Iris pigment epithelial cell (primary cell): ENCODE results near the gene BACH2.
"Not testable (repeated sequence)": the region's sequence is repeated elsewhere in the genome, so short reads cannot be mapped to it uniquely, and the experiment has no call there.

Source experiments
- DNase-seq: peaks from one replicate; pipeline ENCODE4 v3.0.0-alpha.2; 2011; ENCODE audit warnings: low read depth

The BACH2 gene

DNA sequence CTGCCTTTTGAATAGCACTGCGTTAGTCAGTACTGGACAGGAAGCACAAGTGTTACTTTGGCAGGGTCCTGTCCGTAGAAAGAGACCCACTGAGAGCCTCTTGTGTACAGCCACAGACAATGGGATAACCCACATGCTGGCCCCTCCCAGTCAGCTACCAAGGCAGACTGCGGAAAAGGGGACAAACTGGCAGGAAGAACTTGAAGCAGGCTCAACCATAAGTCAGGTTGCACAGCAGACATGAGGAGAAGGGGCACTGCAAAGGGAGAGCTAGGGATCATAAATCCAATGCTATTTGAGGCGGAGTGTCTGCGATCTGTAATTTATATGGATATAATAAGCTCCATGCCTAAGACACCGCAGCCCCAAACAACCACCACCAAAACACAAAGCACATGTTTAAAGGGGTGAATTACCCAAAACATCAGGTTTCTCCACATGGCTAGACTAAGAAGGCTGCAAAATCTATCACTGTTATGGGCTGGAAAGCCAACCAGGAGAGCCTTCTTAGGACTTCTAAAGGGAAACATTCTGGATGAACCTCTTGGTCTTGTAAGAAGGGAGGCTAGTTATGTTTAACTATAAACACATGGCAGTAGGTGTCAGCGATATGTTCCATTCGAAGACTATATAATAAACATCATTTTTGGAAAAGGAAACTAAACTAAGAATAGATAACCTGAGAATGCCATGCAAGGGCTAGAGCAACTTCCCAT is 141.7 kb downstream of the BACH2 start:
- no peak for DNase-seq

DNA sequence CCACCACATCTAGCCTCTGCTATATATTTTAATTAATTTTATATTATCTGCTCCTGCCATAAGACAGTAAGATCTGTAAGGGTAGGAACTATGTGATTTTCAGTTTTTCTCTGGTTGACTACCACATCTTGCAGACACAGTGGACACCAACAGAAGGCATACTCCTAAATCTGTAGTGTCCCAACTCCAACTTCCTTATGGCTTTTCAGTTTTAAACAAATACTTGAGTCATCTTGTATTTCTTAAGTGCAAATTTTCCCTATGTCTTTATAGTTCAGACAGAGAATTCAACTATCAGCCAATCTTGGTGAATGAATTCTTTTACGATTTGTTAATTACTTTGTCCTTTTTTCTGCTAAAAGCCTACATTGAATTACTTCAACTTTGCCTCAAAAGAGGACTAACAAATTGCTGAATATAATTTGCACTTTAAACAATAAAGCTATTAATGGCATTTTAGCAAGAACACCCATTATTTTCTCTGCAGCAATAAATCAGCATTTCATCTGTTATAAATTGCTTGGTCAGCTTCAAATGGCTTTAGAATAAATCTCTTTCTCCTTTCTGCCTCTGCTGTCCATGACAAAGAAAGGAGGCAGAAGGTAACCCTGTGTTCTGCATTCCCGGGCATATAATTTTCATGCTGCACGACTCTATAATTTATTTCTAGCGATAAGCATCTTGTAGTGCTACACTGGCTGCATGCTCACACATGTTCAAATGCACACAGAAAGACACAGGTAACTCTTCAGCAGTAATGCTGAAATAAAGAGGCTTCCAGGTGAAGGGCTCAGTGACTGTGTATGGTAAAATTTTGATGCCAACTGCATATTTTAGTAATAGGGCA is 144.8 kb downstream of the BACH2 start:
- DNase-seq: no peak

DNA sequence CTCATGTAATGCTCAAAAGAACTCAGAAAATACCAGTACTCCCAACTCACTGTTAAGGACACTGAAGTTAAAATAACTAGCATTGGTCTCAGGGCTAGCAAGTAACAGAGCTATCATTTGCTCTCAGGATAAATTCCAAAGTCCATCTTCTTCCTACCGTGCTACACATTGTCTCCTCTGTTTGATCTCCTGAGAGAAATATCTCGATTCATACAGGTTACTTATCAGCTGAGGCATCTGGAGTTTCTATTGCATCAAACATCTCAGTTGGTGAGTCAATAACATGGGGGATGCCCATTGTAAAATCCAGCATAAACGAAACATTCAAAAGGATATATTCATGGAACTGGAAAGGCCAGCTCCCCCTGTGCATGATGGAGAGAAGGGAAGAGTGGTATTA is 147.4 kb downstream of the BACH2 start:
- DNase-seq: no peak

DNA sequence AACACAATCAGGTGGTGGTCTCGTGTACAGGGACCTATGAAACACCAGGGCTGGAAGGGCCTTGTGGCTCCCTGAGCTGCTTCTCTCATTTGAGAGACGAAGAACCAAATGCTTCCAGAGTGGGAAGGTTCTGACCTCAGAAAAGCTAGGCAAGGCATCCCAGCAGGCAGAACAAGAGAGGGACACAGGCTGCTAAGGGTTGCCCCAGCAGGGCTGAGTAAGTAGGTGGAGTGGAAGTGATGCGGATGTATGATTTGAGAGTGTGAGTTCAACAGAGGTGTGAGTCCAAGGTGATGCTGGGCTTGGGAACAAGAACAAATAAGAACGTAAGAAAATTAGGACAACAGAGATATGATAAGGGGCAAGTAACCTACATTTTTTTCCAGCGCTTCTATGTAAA is 147.8 kb downstream of the BACH2 start:
- DNase-seq: no peak

DNA sequence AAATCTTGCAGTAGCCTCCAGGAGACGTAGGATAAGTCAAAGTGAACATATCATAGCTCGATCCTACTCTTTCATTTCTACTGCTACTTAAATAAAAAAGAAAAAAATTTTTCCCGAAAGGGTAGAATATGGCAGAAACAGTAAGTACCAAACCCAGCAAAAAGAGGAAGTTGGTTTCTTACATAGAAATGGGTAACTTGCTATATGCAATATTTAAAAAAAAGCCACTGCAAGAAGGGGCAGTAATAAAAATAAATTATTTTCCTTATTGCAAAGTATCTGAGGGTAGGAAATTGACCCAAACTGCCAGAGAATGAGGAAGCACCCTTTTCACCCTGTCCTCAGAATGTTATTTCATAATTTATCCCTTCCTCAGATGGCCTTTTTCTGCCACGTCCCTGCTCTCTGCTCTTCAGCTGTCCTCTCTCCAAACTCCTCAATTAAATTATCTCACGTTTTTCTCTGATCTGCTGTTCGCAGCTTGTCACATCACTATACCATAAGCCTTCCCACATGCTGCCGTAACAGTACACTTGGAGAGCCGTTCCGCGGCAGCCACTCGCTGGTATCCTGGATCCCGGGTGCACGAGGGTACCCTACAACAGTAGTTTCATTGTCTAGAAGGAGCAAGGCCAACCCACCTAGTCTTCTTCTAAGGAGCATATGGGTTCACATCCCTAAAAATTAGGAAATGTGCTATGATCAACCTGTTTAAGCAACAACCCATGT is 149.6 kb downstream of the BACH2 start:
- no peak for DNase-seq

DNA sequence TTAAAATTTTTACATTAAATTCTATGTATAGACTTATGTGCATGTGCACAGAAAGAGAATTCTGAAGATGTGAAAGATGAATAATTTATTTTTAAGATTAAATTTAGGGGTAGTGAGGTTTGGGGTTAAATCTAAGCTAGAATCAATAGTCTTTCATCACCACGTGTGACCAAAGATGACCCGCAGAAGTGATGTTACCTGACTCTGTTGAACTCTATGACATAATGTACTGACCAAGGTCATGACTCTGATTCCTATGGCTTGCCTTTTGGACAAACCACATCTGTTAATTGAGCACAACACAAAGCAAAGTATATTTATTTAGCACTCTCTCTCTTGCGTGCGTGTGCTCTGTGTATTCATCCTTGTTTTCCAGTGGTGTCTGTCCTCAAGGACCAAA is 150.6 kb downstream of the BACH2 start:
- no peak for DNase-seq

DNA sequence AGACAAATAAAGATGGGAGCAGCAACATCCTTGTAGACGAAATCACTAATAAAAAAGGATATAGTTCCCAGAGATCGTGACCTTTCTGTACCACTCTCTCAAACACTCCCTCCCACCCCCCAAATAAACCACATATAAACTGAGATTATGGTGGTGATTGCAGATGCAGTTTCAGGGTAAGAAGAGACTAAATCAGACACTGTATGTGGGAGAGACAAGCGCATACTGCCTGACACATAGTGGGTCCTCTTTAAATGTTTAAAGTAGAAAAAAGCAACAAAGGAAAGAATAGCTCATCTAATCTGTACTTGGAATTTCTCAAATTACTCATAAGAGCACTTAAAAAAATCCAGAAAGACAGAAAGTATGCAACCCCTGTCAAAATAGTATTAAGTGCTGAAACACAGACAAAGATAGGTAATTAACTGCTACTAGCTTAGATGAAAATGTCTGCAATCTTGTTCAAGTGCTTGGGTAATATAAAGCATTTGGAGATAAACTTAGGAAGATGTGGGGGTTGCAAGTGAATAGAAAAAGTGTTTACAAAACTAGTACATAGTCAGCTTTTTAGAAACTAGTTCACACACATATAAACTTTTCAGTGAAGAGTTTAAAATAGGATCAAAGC is 151.6 kb downstream of the BACH2 start:
- no peak for DNase-seq

DNA sequence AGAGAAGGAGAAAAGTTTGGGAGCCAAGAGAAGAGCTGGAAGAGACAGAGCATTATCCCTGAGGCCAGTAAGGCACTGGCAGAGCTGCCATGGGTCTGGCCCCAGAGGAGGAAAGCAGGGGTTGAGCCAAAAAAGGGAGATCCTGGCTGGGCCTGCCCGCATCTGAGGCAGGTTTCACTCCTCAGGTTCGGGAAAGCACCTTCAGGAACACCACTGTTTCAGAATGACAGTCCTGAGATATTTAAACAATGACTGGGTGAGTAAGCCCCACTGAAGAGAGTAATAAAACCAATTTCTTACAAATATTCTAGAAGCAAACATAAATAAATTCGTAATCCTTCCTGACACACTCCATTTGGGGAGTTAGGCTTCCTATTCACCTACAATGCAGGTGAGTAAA is 152.2 kb downstream of the BACH2 start:
- DNase-seq: no peak

DNA sequence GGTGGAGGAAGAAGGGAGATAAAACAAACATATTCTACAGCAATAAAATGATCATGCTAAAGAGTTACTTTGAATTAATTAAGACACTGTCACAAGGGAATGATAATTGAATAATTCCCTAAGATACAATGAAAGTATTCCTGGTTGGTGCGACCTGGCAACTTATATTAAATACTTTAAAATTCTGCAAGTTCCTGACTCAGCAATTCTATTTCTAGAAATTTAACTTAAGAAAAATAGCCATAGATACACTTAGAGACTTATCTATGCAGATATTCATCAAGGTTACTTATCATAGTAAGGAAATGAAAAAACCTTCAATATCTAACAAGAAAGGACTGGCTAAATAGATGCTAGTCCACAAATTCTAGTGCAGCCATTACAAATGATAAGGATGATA is 156.0 kb downstream of the BACH2 start:
- no peak for DNase-seq

DNA sequence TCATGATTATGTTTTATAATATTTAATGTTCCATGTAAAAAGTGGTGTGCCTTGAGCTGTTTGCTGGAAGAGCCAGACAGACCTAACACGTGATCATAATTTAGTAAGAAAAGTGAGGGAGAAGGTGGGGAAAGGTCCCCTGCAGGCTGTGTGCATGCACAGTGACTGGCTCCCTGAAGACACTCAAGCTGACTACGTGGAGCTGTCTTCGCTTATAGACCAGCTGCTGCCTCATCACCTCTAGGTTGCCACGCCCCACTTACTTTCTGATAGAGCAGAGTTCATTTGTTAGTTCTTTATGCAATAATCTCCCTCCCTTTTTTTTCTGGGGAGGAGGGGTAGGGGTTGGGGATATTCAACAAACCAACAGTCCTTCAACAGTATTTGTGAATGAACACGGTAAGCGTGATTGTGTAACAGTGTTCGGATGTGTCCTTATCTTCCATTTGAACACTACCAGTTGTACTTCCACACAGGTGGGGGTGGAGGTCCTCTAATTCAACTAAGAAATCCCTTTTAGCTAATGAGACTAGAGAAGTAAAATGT is 157.3 kb downstream of the BACH2 start:
- DNase-seq: no peak

DNA sequence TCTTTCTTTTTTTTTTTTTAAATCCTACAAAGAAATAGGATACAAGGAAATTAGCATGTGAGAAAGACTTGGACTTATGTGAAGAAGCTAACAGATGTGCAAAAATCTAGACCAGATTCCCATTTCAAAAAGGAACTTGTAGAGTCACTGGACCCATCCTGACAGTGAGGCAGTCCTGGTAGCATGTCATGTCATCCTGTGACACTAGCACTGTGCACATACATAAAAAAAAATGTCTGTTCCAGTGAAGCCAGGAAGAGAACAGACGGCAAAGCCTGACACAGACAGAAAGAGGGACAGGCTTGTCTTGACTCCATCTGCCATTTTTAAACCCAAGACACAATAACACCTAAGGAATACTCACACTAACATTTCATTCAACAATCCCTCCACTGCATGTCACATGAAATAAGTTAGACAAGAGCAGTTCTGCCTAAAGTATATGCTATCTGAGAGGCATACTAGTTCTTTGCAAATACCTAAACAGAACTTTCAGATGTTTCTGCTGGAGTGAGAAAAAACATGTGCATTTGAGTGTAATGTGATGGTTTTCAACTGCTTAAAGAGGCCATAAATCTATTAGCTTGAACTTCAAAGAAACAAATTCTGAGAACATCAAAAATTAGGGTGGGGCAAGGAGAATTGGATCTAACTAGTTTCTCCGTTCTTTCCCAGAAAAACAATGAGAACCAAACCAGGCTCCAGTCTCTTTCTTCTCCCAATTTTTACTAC is 159.6 kb downstream of the BACH2 start:
- DNase-seq: no peak

DNA sequence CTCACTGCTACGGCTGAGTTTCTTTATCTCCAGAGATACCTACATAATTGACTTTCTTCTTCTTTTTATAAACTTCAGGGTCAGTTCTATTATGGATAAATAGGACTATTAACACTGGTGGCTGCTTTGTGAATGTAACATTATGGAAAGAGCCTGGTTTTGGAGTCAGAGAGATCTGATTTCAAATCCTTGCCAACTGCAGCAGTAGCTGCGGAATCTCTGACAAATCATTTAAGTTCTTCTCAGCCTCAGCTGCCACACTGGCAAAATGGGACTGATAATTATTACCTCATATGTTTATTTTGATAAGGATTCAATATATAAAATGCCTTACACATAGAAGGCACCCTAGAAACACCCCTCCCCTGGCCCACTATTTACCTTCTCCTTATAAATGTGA is 160.5 kb downstream of the BACH2 start:
- peak; percentile 14 for DNase-seq

DNA sequence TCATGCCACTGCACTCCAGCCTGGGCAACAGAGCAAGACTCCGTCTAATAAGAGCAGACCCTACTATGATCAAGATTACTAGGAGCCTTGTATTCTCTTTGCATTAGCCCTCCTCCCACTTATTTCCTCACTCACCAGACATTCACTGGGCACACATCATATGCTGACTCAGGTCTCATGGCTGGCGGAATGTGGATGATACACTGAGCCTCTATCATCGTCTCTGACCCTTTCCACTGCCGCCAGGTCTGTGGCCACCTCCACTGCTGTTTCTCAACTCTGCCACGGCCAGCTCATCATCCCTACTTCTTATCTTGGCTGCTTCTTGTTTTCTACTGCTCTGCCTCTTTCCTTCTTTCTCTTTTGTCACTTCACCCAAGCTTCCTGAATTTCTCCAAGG is 161.0 kb downstream of the BACH2 start:
- DNase-seq: peak; percentile 86

DNA sequence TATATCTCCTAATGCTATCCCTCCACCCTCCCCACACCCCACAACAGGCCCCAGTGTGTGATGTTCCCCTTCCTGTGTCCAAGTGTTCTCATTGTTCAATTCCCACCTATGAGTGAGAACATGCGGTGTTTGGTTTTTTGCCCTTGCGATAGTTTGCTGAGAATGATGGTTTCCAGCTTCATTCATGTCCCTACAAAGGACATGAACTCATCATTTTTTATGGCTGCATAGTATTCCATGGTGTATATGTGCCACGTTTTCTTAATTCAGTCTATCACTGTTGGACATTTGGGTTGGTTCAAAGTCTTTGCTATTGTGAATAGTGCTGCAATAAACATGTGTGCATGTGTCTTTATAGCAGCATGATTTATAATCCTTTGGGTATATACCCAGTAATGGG is 163.0 kb downstream of the BACH2 start:
- not testable (repeated sequence) for DNase-seq

DNA sequence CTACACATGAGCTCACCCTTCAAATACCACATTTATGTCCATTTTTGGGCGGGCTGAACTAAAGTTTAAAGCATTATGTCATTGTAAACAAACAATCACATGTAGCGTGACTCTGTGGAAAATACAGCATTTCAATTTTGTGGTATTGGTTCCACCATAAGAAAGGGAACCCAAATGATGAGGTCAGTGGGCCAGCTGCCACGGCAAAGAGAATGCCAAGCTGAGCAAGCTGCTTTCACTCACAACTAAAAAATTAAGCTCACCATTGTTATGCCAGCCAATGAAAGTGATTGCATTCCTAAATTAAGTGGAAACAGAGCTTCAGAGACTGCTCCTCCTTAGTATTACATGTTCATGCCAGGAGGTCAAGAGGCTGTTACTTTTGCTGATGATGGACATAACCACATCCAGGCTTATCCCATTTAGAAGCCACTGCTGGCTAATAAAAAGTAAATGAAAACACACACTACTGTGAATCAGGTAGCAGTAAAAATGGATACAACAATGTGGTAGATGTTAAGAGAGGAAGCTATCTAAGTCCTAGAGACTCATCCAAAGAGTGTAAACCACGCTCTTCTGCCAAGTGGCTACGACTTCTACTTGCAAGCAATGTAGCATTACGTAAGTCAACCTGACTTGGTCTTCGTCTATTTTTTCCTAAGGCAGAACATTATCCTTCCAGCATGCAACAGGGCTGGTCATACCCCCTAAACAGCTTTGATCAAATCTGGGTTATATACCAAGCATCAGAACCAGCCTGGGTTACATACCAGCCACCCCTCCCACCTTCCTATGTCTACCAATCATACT is 164.8 kb downstream of the BACH2 start:
- peak; percentile 12 for DNase-seq

DNA sequence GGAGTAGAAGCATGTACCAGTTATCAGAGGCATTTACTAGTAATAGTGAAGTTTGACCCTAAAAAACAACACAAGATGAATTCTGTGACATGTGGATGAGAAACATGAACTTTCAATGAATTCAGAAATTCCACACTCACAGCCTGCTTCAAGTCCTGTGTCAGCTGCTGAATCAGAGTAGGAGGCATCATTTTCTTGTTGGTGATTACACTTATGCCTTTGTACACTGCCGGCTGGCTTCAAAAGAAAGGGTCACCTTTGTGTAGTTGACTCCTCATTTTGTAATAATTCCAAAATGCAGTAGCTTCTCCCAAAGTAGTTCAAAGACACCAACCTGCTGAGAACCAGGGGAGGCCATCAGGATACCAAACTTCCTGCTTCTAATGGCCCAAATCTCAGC is 165.5 kb downstream of the BACH2 start:
- no peak for DNase-seq

DNA sequence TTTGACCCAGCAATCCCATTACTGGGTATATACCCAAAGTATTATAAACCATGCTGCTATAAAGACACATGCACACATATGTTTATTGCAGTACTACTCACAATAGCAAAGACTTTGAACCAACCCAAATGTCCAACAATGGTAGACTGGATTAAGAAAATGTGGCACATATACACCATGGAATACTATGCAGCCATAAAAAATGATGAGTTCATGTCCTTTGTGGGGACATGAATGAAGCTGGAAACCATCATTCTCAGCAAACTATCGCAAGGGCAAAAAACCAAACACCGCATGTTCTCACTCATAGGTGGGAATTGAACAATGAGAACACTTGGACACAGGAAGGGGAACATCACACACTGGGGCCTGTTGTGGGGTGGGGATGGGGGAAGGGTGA is 168.0 kb downstream of the BACH2 start:
- not testable (repeated sequence) for DNase-seq

DNA sequence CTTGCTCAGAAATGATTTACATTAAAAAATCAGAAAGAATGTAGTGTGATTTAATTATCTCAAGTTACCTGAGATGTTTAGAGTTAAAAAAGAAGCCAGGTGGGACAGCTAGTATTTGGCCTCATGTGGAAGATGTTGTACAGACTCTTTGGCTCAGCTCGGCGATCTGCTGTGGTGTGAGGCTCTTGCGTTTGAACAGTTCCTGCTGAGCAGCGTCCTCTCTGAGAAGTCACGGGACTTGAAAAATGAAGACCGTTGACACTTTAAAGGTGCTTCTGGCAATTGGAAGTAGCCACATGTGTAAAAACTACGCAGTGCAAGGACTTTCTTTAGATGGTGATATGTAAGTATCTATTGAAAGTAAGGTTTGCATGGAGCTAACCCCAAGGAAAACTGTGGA is 169.0 kb downstream of the BACH2 start:
- no peak for DNase-seq

DNA sequence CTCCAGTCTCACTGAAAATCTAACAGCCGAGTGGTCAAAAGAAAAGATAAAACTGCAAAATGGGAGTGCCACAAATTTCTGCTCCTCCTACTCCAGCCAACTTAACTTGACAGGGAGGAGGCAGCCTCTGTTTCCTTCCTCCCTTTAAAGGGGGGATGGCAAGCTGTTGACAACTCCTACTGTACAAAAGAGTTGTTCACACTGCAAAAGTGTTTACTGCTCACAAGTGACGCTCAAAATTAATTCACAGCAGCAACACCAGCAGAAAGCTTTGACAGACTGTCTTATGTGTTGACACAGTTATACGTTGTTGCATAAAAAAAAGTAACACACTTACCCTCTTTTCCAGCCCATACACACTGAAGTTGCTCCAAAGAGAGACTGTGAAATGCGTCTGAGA is 169.8 kb downstream of the BACH2 start:
- DNase-seq: no peak

DNA sequence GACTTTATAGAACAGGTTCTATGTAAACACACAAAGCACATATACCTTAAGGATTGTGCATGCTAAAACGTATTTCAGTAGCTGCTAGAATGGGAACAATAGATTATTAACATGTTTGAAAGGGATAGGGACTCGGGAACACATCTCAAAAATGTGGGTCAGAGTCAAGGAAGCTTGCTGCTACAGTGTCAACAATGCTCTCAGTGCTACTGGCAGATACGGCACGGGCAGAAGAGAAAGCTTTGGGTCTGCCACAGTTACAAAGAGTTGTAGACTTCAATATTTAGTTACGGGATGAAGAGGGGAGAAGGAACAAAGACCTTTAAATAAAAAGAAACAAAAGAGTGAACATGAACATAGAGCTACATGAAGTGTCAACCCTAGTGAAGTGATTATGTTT is 170.5 kb downstream of the BACH2 start:
- DNase-seq: no peak
